Measurements from ENCODE around the gene ZFYVE16.
"Not testable (repeated sequence)": the region's sequence is repeated elsewhere in the genome, so short reads cannot be mapped to it uniquely, and the experiment has no call there.

Gene ZFYVE16

DNA sequence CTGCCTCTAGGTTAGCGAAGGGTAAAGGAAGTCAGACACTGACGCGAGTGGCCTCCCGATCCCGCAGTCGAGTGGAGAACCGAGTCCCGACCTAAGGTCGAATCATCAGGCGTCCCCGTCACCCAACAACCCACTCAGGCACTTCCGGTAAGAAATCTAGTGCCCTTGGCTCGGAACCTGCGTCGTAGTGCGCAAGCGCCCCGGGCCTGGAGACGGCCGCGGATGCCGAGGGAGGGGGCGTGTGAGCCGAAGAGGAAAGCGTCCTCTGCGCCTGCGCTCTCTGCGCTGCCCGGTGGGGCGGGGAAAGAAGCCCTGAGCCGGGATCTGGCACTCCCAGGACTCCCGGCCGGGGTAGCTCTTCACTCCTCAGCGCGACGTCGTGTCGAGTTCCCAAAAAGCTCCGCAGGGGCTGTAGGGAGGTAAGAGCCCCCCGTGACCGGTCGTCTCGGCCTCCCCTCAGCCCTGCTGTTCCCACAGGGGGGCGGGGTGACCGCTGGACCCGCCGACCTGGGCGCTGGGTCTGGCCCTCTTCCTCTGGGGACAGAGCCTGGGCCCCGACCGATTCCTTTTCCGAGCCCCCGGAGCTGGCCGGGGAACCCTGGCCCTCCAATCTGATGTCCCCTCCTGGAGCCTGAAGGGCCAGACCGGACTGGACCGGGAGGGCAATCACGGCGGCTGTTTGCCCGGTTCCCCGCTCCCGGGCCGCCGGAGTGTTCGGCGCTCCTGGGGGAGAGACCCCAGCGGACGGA, at the start of gene ZFYVE16:
TSS of gene ZFYVE16 (plus strand) at position 330 of the 749 bp plus-strand sequence. CDS start 26,084 bp downstream, outside the sequence.
- DNase-seq, result peak; percentile 98

DNA sequence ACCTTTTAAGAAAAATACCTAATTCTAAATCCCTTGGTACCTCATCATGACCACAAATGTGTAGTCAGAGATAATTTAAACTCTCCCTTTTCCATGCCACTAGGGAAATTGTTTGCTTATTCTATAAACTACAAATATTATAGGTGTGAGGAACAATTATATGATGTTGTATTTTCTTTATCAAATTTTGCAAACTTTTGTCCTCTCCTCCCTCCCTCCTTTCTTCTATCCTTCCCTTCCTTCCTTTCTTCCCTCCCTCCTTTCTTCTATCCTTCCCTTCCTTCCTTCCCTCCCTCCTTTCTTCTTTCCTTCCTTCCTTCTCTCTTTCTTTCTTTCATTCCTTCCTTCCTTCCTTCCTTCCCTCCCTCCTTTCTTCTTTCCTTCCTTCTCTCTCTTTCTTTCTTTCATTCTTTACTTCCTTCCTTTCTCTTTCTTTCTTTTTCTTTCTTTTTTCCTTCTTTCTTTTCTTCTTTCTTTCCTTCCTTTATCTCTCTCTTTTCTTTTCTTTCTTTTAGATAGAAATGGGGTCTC, 46.9 kb upstream of the ZFYVE16 start:
- no peak for DNase-seq

- DNase-seq, result no peak
Observed at GRCh38 chr5:80364892-80365291, 43.0 kb upstream of the ZFYVE16 start.

DNA sequence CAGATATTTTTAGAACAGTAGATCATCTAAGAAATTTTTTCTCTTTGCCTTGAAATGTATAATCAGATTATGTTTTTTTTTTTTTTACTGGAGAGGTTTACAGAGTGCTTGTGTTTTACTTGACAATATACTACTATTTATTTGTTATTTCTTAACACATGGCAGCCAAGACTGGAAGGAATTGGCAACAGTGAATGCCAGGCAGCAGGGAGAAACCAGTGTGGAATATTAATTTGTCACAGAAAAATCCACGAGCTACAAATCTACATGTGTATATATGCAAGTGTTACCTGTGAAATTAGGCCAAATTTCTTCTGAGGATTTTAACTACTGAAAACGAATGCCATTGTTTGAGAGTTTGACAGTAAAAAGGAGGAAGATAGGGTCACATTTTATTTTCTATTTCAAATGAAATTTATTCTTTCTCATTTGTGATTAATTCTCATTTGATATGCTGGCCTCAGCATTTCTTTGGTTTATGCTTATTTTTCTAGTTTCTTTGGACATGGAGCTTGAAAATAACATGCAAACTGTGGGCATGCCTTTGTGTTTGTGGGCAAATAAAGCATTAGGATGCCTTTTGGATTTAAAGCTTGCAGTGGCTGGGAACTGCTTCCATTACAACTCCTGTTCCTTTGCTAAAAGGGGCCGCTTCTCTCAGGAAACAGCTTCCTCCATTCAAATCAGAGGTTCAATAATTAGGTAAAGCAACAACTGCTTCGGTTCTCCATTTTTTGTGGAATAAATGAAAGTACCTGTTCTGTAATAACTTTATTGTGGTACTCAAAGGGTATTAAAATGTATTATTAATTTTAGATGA, 39.0 kb upstream of the ZFYVE16 start:
- DNase-seq, result no peak

DNA sequence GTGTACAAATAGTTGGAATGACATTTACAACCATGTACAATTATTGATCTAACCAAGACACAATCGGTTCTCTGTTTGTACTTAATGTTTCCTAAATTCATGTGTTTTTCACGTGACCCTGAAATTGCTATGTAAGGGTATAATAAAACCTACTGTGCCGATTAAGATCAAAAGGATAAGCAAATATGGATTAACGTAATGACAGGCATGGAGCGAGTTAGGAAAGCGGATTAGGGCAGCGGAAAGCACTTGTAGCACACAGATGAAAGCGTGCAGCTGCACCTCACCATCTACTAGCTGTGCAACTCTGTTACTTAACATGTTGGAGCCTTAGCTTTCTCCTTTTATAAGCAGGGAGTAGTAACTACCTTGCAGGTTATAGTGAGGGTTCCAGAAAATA, 38.3 kb upstream of the ZFYVE16 start:
- no peak for DNase-seq

DNA sequence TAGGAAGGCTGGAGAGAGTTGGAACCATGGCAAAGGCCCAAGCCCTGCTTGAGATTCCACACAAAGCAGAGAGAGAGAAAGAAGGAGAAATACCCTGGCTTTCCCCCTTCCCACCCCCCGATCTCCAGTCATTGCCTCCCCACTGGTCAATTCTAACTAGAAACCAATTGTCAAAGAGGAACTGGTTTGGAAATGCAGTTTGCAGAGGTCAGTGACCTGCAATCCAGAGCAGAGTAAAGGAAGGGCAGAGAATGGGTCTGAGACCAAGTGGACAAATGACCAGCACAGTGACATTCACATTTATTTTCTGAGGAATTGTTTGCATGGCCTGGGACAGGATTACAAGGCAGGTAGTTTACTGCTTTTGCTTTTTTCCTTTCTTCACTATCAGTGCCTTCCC, 37.5 kb upstream of the ZFYVE16 start:
- no peak for DNase-seq

GRCh38 chr5:80372780-80373179, 35.1 kb upstream of the ZFYVE16 start:
- DNase-seq, result no peak

- no peak for DNase-seq
Observed at GRCh38 chr5:80374188-80374587, 33.7 kb upstream of the ZFYVE16 start.

DNA sequence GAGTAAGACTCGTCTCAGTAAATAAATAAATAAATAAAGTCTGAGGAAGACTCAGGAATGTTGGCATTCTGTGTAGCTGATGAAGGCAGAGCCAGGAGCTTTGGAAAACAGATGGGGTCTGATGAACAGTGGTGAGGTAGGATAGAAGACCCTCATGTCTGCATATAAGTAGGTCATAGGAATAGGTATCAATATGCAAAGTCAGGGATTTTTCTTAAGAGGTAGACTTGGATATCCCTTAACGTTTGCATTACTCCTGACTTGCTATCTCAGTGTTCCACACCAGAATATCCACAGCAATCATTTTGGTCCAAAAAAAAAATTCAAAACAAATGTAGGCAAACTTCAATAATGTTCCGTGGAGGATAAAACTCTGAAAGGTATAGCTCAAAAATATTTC, 31.3 kb upstream of the ZFYVE16 start:
- DNase-seq, result no peak

DNA sequence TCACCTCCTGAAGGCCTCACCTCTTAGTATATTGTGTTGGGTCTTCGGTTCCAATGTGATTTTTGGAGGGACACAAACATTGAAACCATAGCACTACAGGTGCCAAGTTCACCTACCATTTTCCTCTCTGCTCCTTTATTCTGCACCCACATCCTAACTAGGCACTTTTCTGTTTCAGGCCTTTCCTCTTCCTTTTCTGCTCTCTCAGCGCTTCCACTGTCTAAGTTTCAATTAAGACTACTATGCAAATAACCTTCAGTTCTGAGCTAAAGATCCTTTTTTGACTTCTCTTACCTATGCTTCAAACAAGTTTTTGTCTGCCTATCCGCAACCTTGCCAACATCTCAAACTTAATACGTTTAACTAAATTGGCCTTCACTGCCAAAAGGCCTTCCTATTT, 25.4 kb upstream of the ZFYVE16 start:
- DNase-seq, result no peak

- no peak for DNase-seq
Observed at GRCh38 chr5:80387063-80387768, 20.6 kb upstream of the ZFYVE16 start.

DNA sequence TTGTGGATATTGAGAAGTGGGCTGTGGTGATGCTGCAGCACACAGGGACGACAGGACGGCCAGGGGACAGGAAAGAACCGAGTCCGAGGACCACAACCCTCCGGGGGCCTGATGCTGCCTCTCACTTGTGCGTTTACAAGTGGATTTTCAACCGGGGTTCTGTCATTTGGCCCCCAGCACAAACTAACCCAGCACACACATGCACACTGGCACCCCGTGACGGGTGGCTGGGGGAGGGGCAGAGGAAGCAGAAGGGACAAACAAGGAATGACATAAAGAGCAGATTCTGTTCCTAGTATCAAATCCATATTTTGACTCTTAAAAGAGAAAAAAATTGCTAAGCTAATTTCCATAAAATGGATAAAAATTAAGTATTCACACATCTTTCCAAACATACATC, 18.3 kb upstream of the ZFYVE16 start:
- no peak for DNase-seq

DNA sequence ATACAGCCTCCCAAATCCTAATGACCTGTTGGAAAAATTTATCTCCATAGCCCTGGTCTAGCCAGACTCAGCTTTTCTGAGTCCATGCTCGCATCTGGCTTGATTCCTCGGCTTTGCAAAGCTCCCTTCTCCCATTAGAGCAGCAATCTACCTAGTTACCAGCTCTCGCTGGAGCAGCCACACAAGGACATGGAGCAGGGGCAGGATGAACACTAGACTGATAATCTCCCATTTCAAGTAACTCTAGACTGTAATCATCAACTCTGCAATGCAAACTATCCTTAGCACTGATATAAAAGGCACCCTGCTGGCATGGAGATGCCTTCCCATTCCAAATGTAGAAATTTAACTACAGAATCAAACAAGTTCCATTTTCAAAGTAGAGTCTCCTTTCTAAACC, 17.5 kb upstream of the ZFYVE16 start:
- not testable (repeated sequence) for DNase-seq

DNA sequence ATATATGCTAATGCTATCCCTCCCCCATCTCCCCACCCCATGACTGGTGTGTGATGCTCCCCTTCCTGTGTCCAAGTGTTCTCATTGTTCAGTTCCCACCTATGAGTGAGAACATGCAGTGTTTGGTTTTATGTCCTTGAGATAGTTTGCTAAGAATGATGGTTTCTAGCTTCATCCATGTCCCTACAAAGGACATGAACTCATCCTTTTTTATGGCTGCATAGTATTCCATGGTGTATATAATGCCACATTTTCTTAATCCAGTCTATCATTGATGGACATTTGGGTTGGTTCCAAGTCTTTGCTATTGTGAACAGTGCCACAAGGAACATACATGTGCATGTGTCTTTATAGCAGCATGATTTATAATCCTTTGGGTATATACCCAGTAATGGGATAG, 16.6 kb upstream of the ZFYVE16 start:
- not testable (repeated sequence) for DNase-seq

- peak; percentile 42 for DNase-seq
Observed at GRCh38 chr5:80399526-80400239, 8.2 kb upstream of the ZFYVE16 start.

GRCh38 chr5:80400368-80400767, 7.5 kb upstream of the ZFYVE16 start:
- not testable (repeated sequence) for DNase-seq

DNA sequence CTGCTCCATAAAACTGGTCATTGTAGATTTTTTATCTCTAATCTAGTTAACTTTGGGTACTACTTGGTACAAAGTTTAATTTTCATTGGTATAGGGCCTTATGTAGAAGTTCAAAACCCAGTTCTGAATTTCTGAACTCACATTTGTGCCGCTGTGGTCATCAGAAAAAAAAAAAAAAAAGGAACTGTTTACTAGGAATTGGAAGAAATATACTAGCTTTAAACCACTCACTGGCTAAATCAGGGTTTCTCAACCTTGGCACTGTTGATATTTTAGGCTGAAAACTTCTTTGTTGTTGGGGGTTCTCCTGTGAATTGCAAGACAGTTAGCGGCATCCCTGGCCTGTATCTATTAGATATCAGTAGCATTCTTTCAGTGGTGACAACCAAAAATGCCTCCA, 4.1 kb upstream of the ZFYVE16 start:
- no peak for DNase-seq

DNA sequence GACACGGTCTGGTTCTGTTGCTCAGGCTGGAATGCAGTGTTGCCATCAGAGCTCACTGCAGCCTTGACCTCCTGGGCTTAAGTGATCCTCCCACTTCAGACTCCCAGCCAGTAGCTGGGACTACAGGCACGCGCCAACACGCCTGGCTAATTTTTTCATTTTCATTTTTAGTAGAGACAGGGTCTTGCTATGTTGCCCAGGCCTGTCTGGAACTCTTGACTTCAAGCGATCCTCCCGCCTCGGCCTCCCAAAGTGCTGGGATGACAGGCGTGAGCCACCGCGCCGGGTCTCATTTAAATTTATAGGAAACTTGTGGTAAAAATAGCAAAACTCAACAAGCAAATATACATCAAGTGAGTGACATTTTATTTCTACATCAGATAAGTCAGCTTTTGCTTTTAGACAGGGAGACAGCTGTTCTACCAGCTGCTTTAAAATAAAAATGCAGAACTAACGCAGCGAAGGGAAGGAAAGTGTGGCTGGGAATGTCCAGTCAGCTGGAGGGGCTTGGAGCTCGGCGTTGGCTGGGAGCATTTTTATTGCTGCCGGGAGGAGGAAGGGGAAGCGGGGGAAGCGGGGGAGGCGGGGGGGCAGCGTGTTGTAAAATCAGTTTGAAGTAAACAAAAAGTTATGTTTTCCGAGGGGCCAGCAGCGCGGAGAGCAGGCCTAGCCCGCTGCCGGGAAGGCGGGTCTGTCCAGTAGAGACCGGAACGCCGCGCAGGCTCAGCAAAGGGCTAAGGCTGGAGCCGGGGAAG, 707 bp upstream of the ZFYVE16 start:
- DNase-seq, result peak; percentile 35

- peak; percentile 66 for DNase-seq
Observed at GRCh38 chr5:80408484-80409366, 861 bp downstream of the ZFYVE16 start.

GRCh38 chr5:80409367-80409966, 1.6 kb downstream of the ZFYVE16 start:
- peak; percentile 10 for DNase-seq
